Measurements from ENCODE around the gene KDELR3.

KDELR3 gene

GRCh38 chr22:38523029-38523428 is 55.1 kb downstream of the KDELR3 start:
- DNase-seq = no peak

DNA sequence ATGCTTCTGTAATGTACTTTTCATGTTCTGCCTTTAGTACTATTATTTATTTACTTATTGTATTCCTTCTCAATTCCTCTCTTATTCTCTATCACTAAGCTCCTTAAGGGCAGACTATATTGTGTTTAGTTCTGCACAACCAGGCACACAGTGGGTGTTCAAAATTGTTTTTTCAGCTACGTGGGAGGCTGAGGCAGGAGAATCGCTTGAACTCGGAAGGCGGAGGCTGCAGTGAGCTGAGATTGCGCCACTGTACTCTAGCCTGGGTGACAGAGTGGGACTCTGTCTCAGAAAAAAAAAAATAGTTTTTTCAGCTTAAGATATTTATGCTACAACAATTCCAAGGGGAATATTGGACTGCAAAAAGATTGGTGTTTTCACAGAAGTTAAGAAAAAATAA is 55.6 kb downstream of the KDELR3 start:
- DNase-seq = no peak

GRCh38 chr22:38524429-38524828 is 56.5 kb downstream of the KDELR3 start:
- DNase-seq = no peak

- no peak for DNase-seq
Observed at GRCh38 chr22:38531251-38531938, 63.5 kb downstream of the KDELR3 start.

Data from NCI-H226 (cell line).